Esophagus muscularis mucosa (tissue), 3 donors: ENCODE results near the gene SPOP.

Experiments
- CTCF ChIP-seq, 3 experiments: fragments of 200-600 bp in 2 of 3; fragments of 450-650 bp in 1 of 3; sonication (generic) in 2 of 3; IDR thresholded peaks; one replicate each; pipeline ENCODE4 v1.5.1; 2017 to 2019; ENCODE audit warnings: antibody characterized with exemption in 3 of 3, mild to moderate bottlenecking in 2 of 3, moderate library complexity in 1 of 3
- POLR2A ChIP-seq: fragments of 450-650 bp; IDR thresholded peaks from one replicate; pipeline ENCODE4 v1.6.1; 2017; ENCODE audit warnings: antibody characterized with exemption, moderate library complexity, mild to moderate bottlenecking, low read depth
- POLR2AphosphoS5 ChIP-seq, 2 donors: sonication (generic); formaldehyde crosslinking; IDR thresholded peaks; one replicate each; pipeline ENCODE4 v1.6.1; 2017; ENCODE audit warnings: antibody characterized with exemption in 2 of 2

- TF ChIP-seq CTCF (IDR thresholded peaks at IDR 0.05) (no peak), POLR2AphosphoS5 (IDR thresholded peaks at IDR 0.05) (no peak), POLR2A (no peak)
Observed at GRCh38 chr17:49580981-49581647, 96.8 kb downstream of the SPOP start.
